IgD-negative memory B cell (primary cell): Measurements from ENCODE around the gene ABL1. TPM values are rescaled to one million over a fixed set of nuclear protein-coding genes. Genes with fewer than 3 reads are reported as not detected.

ENCODE experiments used
- H3K27ac Mint-ChIP-seq, 3 donors: one replicate each; pipeline ENCODE4 v1.8.0; 2020 to 2022; ENCODE audit warnings: mild to moderate bottlenecking in 3 of 3, mixed read lengths in 3 of 3, moderate library complexity in 1 of 3
- H3K27me3 Mint-ChIP-seq: one replicate; pipeline ENCODE4 v1.8.0; 2021; ENCODE audit warnings: mixed read lengths
- H3K36me3 Mint-ChIP-seq: one replicate; pipeline ENCODE4 v1.8.0; 2020; ENCODE audit warnings: mild to moderate bottlenecking, mixed read lengths
- H3K4me1 Mint-ChIP-seq, 3 donors: one replicate each; pipeline ENCODE4 v1.8.0; 2020 to 2022; ENCODE audit warnings: mixed read lengths in 3 of 3, mild to moderate bottlenecking in 1 of 3
- H3K4me3 Mint-ChIP-seq, 4 donors: one replicate each; pipeline ENCODE4 v1.8.0; 2020 to 2022; ENCODE audit warnings: mild to moderate bottlenecking in 4 of 4, mixed read lengths in 4 of 4, moderate library complexity in 3 of 4
- H3K9me3 Mint-ChIP-seq, 3 donors: one replicate each; pipeline ENCODE4 v1.8.0; 2020 to 2021; ENCODE audit warnings: mixed read lengths in 3 of 3, mild to moderate bottlenecking in 1 of 3
- polyA plus RNA-seq: library from polyadenylated mRNA; unstranded; fragments of 300-500 nt; fragmentation: Illumina TruSeq; gene quantifications from one replicate; pipeline ENCODE4 v1.2.3, GENCODE V29; 2021

Gene ABL1
- polyA plus RNA-seq, 1 donor from 2014 or later, result 12.6 TPM

DNA sequence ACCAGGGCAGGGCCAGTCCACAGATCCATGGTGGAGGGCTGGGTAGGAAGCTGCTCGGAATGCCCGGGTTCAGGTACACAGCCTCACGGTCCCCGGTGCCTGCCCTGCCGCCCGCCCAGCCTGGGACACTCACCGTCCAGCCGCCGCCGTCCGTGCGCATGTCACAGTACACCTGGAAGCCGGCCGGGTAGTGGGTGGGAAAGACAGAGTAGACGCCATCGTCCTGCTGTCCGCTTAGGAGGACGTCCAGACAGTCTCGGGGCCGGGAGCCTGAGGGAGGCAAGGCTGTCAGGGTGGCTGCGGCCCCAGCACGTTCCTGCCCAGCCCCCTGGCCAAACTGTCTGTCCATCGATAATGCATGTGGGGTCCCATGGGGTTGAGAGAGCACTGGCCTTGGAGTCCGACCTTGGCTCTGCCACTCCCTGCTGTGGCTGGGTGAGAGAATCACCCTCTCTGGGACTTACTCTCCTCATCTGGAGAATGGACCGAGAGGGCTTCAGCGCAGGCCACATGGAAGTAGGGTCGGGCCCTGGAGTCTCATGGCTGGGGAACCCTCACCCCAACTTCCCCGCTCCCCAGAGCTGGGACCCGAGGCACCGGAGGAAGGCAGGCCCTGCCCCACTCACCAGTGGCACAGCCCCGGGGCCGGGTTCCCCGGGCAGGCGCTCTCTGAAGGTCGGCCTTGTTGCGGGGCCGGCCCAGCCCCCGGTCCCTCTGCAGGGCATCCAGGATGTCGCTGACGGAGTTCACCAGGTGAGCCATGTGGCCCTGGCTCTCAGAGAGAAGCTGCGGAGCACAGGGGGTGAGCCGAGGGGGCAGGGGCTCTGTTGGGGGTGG, 88.8 kb downstream of the ABL1 start:
- Mint-ChIP-seq H3K4me3 (peak overlapping the region in 1 of 4 donors; percentile 27), H3K4me1 (peaks cover 3 to 6% (median 4%) of the 10 kb centered on the region in 3 donors), H3K36me3 (no peaks in the 10 kb centered on the region), H3K27ac (no peak overlapping the region), H3K9me3 (no peaks in the 10 kb centered on the region), H3K27me3 (peaks cover 21% of the 10 kb centered on the region)

- no peak overlapping the region for H3K4me3 Mint-ChIP-seq
- H3K4me1 Mint-ChIP-seq, result peaks cover 3 to 6% (median 4%) of the 10 kb centered on the region in 3 donors
- peaks cover 19% of the 10 kb centered on the region for H3K27me3 Mint-ChIP-seq
- H3K36me3 Mint-ChIP-seq, result no peaks in the 10 kb centered on the region
- no peak overlapping the region for H3K27ac Mint-ChIP-seq
- H3K9me3 Mint-ChIP-seq, result no peaks in the 10 kb centered on the region
These were observed 89.4 kb downstream of the ABL1 start for GRCh38 chr9:130924448-130924788.

GRCh38 chr9:130925050-130925678, 90.1 kb downstream of the ABL1 start:
- Mint-ChIP-seq H3K27me3 (peaks cover 21% of the 10 kb centered on the region), H3K4me3 (no peak overlapping the region), H3K4me1 (peaks cover 3 to 6% (median 4%) of the 10 kb centered on the region in 3 donors), H3K36me3 (no peaks in the 10 kb centered on the region), H3K27ac (no peak overlapping the region), H3K9me3 (no peaks in the 10 kb centered on the region)

- H3K4me1 Mint-ChIP-seq, result peaks cover 11 to 15% (median 11%) of the 10 kb centered on the region in 3 donors
- H3K4me3 Mint-ChIP-seq, result no peak overlapping the region
- H3K9me3 Mint-ChIP-seq, result no peaks in the 10 kb centered on the region
- no peaks in the 10 kb centered on the region for H3K36me3 Mint-ChIP-seq
- peaks cover 32% of the 10 kb centered on the region for H3K27me3 Mint-ChIP-seq
- H3K27ac Mint-ChIP-seq, result no peak overlapping the region
These were observed 92.3 kb downstream of the ABL1 start for GRCh38 chr9:130927338-130927737.

DNA sequence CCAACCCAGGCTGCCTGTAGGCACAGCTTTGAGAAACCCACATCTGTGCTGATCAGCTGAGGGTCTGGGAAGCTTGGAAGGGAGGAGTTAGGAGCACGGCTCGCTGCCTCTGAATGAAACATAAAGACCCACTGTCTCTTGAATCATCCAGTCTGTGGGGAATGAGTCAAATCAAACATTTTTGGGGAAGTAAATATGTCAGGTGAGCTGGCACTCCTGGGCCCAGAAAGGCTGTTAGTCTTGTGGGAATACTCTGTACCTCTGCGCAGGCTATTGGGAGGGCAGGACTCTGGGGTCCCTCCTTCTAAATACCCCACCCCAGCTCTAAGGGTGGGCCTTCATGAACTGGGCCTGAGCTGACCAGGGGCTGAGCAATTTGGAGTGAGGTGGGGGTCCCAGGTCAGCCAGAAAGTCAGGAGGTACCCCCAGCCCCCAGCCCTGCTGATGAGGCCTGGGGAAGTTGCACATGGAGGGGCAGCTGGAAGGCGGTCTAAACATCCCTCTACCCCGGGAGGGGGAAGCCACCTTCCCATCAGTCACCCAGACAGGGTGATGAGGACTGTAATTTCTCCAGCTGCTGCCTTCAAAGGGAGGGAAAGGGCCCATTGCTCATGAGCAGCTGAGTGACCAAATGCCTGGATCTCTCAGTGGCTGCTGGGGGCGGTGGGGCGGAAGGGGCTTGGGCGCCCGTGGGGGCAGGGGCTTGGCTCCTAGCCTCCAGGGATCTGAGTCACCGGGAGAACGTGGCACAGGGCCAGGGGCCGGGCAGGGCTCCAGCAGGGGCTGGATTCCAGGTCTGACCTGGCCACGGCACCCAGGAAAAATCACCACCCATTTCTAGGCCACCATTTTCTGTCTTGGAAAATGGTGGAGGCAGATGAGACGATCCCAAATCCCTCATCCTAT, 93.2 kb downstream of the ABL1 start:
- Mint-ChIP-seq H3K4me3 (no peak overlapping the region), H3K36me3 (no peaks in the 10 kb centered on the region), H3K4me1 (peaks cover 11 to 19% (median 13%) of the 10 kb centered on the region in 3 donors), H3K27ac (peak overlapping the region in 1 of 3 donors; percentile 19), H3K27me3 (peaks cover 32% of the 10 kb centered on the region), H3K9me3 (no peaks in the 10 kb centered on the region)

DNA sequence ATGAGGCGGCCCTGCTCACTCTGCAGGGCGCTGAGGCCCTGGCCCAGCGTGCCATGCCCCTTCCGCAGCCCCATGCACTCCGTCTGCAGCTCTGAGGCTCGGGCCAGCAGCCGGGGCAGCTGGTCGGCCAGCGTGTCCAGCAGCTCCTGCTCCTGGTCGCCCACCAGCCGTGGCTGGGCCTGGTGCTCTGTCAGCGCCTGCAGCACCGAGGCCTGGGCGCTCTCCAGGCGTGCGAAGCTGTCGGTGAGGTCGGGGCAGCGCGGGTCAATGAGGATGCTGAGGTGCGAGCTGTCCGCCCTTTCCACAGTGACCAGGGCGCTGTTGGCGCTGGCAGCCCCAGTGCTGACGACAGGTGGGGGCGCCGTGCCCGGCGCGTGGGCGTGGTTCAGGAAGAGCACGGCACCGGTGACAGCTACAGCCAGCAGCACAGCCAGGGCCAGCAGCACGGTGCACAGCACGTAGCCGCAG, 94.6 kb downstream of the ABL1 start:
- Mint-ChIP-seq H3K4me3 (peak overlapping the region in 1 of 4 donors; percentile 39), H3K36me3 (no peaks in the 10 kb centered on the region), H3K9me3 (no peaks in the 10 kb centered on the region), H3K27ac (no peak overlapping the region), H3K4me1 (peaks cover 11 to 19% (median 13%) of the 10 kb centered on the region in 3 donors), H3K27me3 (peaks cover 33% of the 10 kb centered on the region)

GRCh38 chr9:130930132-130930803, 95.2 kb downstream of the ABL1 start:
- Mint-ChIP-seq H3K27ac (no peak overlapping the region), H3K4me3 (no peak overlapping the region), H3K4me1 (peaks cover 11 to 19% (median 13%) of the 10 kb centered on the region in 3 donors), H3K36me3 (no peaks in the 10 kb centered on the region), H3K27me3 (peaks cover 39% of the 10 kb centered on the region), H3K9me3 (no peaks in the 10 kb centered on the region)

- Mint-ChIP-seq H3K4me1 (peaks cover 11 to 19% (median 13%) of the 10 kb centered on the region in 3 donors), H3K9me3 (no peaks in the 10 kb centered on the region), H3K36me3 (no peaks in the 10 kb centered on the region), H3K4me3 (no peak overlapping the region), H3K27me3 (peaks cover 42% of the 10 kb centered on the region), H3K27ac (no peak overlapping the region)
These were observed 95.8 kb downstream of the ABL1 start for GRCh38 chr9:130930804-130931349.

DNA sequence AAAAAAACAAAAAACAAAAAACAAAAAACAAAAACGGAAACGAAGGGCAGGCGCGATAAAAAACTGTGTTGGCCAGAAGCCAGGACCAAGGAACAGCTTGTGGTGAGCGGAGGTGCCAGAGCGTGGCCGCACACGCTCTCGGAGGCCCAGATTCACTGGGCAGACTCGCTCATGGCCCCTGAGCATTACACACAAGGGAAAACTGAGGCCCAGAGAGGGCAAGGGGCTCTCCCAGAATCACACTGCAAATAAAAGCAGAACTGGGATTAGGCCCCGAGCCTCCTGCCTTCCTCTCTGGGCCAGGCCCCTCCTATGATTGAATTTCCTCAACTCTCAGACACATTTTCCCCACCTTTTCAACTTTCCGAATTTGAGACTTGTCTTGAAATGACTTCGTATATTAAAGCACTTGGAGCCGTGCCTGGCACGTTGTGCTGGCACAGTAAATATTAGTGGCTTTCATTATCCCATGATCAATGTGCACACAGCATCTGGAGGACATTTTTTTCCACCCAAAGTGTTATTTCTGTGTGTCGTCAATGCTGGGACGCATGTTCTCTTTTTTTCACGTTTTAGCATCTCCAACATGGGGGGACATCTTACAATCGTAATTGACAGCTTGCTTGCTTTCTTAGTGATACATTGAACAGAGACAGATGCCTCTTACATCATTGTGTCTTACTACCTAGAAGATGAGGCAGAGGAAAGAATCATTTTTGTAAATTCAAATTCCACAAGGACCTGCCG, 96.6 kb downstream of the ABL1 start:
- no peaks in the 10 kb centered on the region for H3K9me3 Mint-ChIP-seq
- H3K27me3 Mint-ChIP-seq, result peaks cover 49% of the 10 kb centered on the region
- peak overlapping the region in 2 of 3 donors; percentile 33 to 63 for H3K27ac Mint-ChIP-seq

DNA sequence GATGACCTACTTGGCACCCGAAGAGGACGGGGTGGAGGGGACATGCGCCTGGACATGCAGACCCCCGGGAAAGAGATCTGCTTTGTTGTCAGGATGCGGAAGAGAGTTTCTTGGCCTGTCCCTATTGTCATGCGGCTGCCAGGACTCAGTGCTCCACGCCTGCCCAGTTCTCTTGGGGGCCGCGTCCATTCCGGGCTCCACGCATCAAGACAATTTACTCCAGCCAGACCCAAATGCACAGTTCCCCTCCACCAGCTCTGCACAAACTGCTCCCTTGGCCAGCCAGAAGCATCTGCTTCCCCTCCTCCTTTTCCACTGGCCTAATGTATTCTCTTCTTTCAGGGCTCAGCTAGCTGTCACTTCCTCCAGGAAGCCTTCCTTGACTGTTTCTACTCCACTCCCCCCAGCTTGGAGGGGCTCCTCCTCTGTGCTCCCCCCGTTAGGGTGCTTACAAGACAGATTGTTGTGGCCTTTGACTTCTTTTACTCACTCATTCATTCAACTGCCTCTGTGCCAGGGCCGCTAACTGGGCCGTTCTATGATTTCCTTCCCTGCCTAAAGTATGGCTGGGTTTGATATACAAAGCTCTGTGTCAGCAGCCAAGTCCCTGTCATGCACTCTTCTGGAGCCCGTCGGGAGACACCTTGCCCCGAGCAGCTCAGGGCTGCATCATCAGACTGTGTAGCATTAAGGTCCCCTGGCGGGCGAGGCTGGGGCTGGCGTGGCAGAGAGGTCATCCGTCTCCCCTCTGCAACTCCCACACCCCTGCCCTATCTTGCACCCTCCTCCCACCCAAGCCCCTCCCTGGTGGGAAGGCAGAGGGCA, 97.4 kb downstream of the ABL1 start:
- Mint-ChIP-seq H3K36me3 (no peaks in the 10 kb centered on the region), H3K4me3 (no peak overlapping the region), H3K27ac (peak overlapping the region in 1 of 3 donors; percentile 33), H3K27me3 (peaks cover 55% of the 10 kb centered on the region), H3K9me3 (no peaks in the 10 kb centered on the region), H3K4me1 (peaks cover 8 to 18% (median 16%) of the 10 kb centered on the region in 3 donors)

More for the DNA sequence above, 96.6 kb downstream of the ABL1 start:
- peaks cover 8 to 18% (median 13%) of the 10 kb centered on the region in 3 donors for H3K4me1 Mint-ChIP-seq
- peak overlapping the region; percentile 0 to 76 (median 24) for H3K4me3 Mint-ChIP-seq
- H3K36me3 Mint-ChIP-seq, result no peaks in the 10 kb centered on the region

- Mint-ChIP-seq H3K36me3 (no peaks in the 10 kb centered on the region), H3K4me3 (no peak overlapping the region), H3K4me1 (peaks cover 8 to 20% (median 14%) of the 10 kb centered on the region in 3 donors), H3K27ac (no peak overlapping the region), H3K9me3 (no peaks in the 10 kb centered on the region), H3K27me3 (peaks cover 54% of the 10 kb centered on the region)
These were observed 98.3 kb downstream of the ABL1 start for GRCh38 chr9:130933114-130934046.

GRCh38 chr9:130934246-130934645, 99.2 kb downstream of the ABL1 start:
- peaks cover 8 to 21% (median 14%) of the 10 kb centered on the region in 3 donors for H3K4me1 Mint-ChIP-seq
- no peak overlapping the region for H3K4me3 Mint-ChIP-seq
- H3K9me3 Mint-ChIP-seq, result no peaks in the 10 kb centered on the region
- H3K27me3 Mint-ChIP-seq, result peaks cover 55% of the 10 kb centered on the region
- no peak overlapping the region for H3K27ac Mint-ChIP-seq
- no peaks in the 10 kb centered on the region for H3K36me3 Mint-ChIP-seq
